Neural cell (in vitro differentiated cells): ENCODE measurements around the gene IRF1. TPM values are rescaled to one million over a fixed set of nuclear protein-coding genes. Genes with fewer than 3 reads are reported as not detected.

Source experiments
- H2AFZ ChIP-seq: fragments of 200-600, 300-800 bp; sonication (generic), shearing (Covaris generic); 2 replicates; pipeline ENCODE4 v1.6.0; 2014; ENCODE audit warnings: low read depth, mild to moderate bottlenecking, antibody characterized with exemption, low read length, moderate library complexity
- H3F3A ChIP-seq: fragments of 200-600 bp; shearing (Covaris generic); 2 replicates; pipeline ENCODE4 v1.6.1; 2016; ENCODE audit warnings: mild to moderate bottlenecking, moderate library complexity, mixed read lengths, antibody characterized with exemption, low read length; ENCODE audit not compliant: insufficient read depth, poor library complexity, severe bottlenecking
- H3K27ac ChIP-seq: fragments of 200-600, 300-800 bp; sonication (generic), shearing (Covaris generic); 2 replicates; pipeline ENCODE4 v1.5.1; 2014; ENCODE audit warnings: mild to moderate bottlenecking, low read length, moderate library complexity
- H3K27me3 ChIP-seq: fragments of 300-800, 200-600 bp; sonication (generic), shearing (Covaris generic); 2 replicates; pipeline ENCODE4 v1.6.0; 2014; ENCODE audit warnings: mild to moderate bottlenecking, low read depth, low read length, moderate library complexity; ENCODE audit not compliant: insufficient read depth
- H3K36me3 ChIP-seq: fragments of 300-800, 200-600 bp; sonication (generic), shearing (Covaris generic); 2 replicates; pipeline ENCODE4 v1.5.1; 2014; ENCODE audit warnings: mild to moderate bottlenecking, antibody characterized with exemption, low read length, moderate library complexity; ENCODE audit not compliant: insufficient read depth
- H3K4me2 ChIP-seq: fragments of 300-800, 200-600 bp; sonication (generic), shearing (Covaris generic); 2 replicates; pipeline ENCODE4 v1.6.0; 2014; ENCODE audit warnings: mild to moderate bottlenecking, low read length
- H3K4me3 ChIP-seq: fragments of 300-800, 200-600 bp; sonication (generic), shearing (Covaris generic); 2 replicates; pipeline ENCODE4 v1.5.1; 2014; ENCODE audit warnings: mild to moderate bottlenecking, low read length, moderate library complexity
- H3K79me2 ChIP-seq: fragments of 200-600 bp; shearing (Covaris generic); replicated peaks from 2 replicates; pipeline ENCODE4 v1.6.0; 2014; ENCODE audit warnings: mild to moderate bottlenecking, low read length, moderate library complexity; ENCODE audit not compliant: insufficient read depth
- H3K9ac ChIP-seq: fragments of 300-800, 200-600 bp; sonication (generic), shearing (Covaris generic); 2 replicates; pipeline ENCODE4 v1.6.1; 2016; ENCODE audit warnings: mild to moderate bottlenecking, low read length, mixed read lengths
- H3K9me2 ChIP-seq: fragments of 200-600 bp; shearing (Covaris generic); 2 replicates; pipeline ENCODE4 v1.6.1; 2016; ENCODE audit warnings: mild to moderate bottlenecking, low read length, mixed read lengths; ENCODE audit not compliant: insufficient read depth
- H3K9me3 ChIP-seq: fragments of 200-600, 300-800 bp; sonication (generic), shearing (Covaris generic); 2 replicates; pipeline ENCODE4 v1.6.1; 2016; ENCODE audit warnings: mild to moderate bottlenecking, mixed run types, low read length, moderate library complexity, mixed read lengths
- H4K20me1 ChIP-seq: fragments of 200-600 bp; shearing (Covaris generic); 2 replicates; pipeline ENCODE4 v1.6.1; 2016; ENCODE audit warnings: mild to moderate bottlenecking, mixed run types; ENCODE audit not compliant: insufficient read depth
- CTCF ChIP-seq: fragments of 450-650 bp; IDR thresholded peaks from 2 replicates; pipeline ENCODE4 v1.5.1; 2014; ENCODE audit warnings: antibody characterized with exemption, mild to moderate bottlenecking, moderate library complexity; ENCODE audit not compliant: poor library complexity, severe bottlenecking
- EP300 ChIP-seq: fragments of 450-650 bp; conservative IDR thresholded peaks from 2 replicates; pipeline ENCODE4 v1.6.1; 2014; ENCODE audit warnings: antibody characterized with exemption, mild to moderate bottlenecking, moderate library complexity; ENCODE audit not compliant: poor library complexity, severe bottlenecking
- EZH2 ChIP-seq: fragments of 200-600, 300-800 bp; shearing (Covaris generic), sonication (generic); IDR thresholded peaks from 2 replicates; pipeline ENCODE4 v1.6.1; 2014; ENCODE audit warnings: antibody characterized with exemption, low read length, borderline replicate concordance, mild to moderate bottlenecking; ENCODE audit not compliant: insufficient read depth, poor library complexity, severe bottlenecking
- MXI1 ChIP-seq: fragments of 450-650 bp; conservative IDR thresholded peaks from 2 replicates; pipeline ENCODE4 v1.6.1; 2014; ENCODE audit warnings: antibody characterized with exemption, mild to moderate bottlenecking; ENCODE audit not compliant: poor library complexity, severe bottlenecking
- POLR2AphosphoS5 ChIP-seq: IDR thresholded peaks from 2 replicates; pipeline ENCODE4 v1.6.1; 2012
- RAD21 ChIP-seq: fragments of 450-650 bp; conservative IDR thresholded peaks from 2 replicates; pipeline ENCODE4 v1.6.1; 2014; ENCODE audit warnings: antibody characterized with exemption, mild to moderate bottlenecking, moderate library complexity
- REST ChIP-seq: IDR thresholded peaks from 2 replicates; pipeline ENCODE4 v1.6.1; 2012; ENCODE audit warnings: borderline replicate concordance
- SMC3 ChIP-seq: fragments of 450-650 bp; conservative IDR thresholded peaks from 2 replicates; pipeline ENCODE4 v1.6.1; 2014; ENCODE audit warnings: antibody characterized with exemption, mild to moderate bottlenecking, moderate library complexity; ENCODE audit not compliant: poor library complexity
- TAF1 ChIP-seq: IDR thresholded peaks from 2 replicates; pipeline ENCODE4 v1.6.1; 2012; ENCODE audit warnings: low read depth
- polyA plus RNA-seq: library from polyadenylated mRNA; depleted of rRNA; stranded (reverse); fragments of >200 nt; gene quantifications from 2 replicates; pipeline ENCODE4 v1.2.3, GENCODE V29; 2014

The IRF1 gene
- polyA plus RNA-seq, 1 donor from 2014 or later = 0.67 TPM

GRCh38 chr5:132469380-132470009 is 21.1 kb downstream of the IRF1 start:
- TF ChIP-seq EP300 (no peak), POLR2AphosphoS5 (no peak), EZH2 (no peak), MXI1 (no peak), SMC3 (no peak), CTCF (no peak), REST (no peak), RAD21 (no peak), TAF1 (no peak)
- Histone ChIP-seq H3K27ac (no peak overlapping the region), H3K9me3 (no peaks in the 10 kb centered on the region), H3K4me3 (no peak overlapping the region), H3F3A (no peaks in the 10 kb centered on the region), H4K20me1 (no peaks in the 10 kb centered on the region), H3K4me2 (no peak overlapping the region), H3K79me2 (no peaks in the 10 kb centered on the region), H3K27me3 (no peaks in the 10 kb centered on the region), H3K9me2 (no peaks in the 10 kb centered on the region), H3K9ac (no peak overlapping the region), H3K36me3 (no peaks in the 10 kb centered on the region), H2AFZ (no peak overlapping the region)

- no peak overlapping the region for H3K4me2 ChIP-seq
These were observed 21.8 kb downstream of the IRF1 start for GRCh38 chr5:132468656-132469379.

More at GRCh38 chr5:132468656-132469379, 21.8 kb downstream of the IRF1 start:
- Histone ChIP-seq H3K4me3 (no peak overlapping the region), H3F3A (no peaks in the 10 kb centered on the region), H3K9ac (no peak overlapping the region), H3K9me3 (no peaks in the 10 kb centered on the region), H3K27ac (no peak overlapping the region), H4K20me1 (no peaks in the 10 kb centered on the region), H3K79me2 (no peaks in the 10 kb centered on the region), H3K27me3 (no peaks in the 10 kb centered on the region), H3K36me3 (no peaks in the 10 kb centered on the region), H2AFZ (no peak overlapping the region), H3K9me2 (no peaks in the 10 kb centered on the region)
- TF ChIP-seq MXI1 = no peak
- no peak for TF ChIP-seq REST
- TF ChIP-seq TAF1 = no peak
- TF ChIP-seq CTCF = no peak
- TF ChIP-seq EZH2 = no peak
- no peak for TF ChIP-seq EP300
- no peak for TF ChIP-seq POLR2AphosphoS5
- TF ChIP-seq RAD21 = no peak
- TF ChIP-seq SMC3 = no peak
